ENCODE data around the gene CSHL1. TPM values are rescaled to one million over a fixed set of nuclear protein-coding genes. Genes with fewer than 3 reads are reported as not detected.
"Not testable (repeated sequence)": the region's sequence is repeated elsewhere in the genome, so short reads cannot be mapped to it uniquely, and the experiment has no call there.

Gene CSHL1
- total RNA-seq, 2 donors from 2014 or later, result not detected

DNA sequence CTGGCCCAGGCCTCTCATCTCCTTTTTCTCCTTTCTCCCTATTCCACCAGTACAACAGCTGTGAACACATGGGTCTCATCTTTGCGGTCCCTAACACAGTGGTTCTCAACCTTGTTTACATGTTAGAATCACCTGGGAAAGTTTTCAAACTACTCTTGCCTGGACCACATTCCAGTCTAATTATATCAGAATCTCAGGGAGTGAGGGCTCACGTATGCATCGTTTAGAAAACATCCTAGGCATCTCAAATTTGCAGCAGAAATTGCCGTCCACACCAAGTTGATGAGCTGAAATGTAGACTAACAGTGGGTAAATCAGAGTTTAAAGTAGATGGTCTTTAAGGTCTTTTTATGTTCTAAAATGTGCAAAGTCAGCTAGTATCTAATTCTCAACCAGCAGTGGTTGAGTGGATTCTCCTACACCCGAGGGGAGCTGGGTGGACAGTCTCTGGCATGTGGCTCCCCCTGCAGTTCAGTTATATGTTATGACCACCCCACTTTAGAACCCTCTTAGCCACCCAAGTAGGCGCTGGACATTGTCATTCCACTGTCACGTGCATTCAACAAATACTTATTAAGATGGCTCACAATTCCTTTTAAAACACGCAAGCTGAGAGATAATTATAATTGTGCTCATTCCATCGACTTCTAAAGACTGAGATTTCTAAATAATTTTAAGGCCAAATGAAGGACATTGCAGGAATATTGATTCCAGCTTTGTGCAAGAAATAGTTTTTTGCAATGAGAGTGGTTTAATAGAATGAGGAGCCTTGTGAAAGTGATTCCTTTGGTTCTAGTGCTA lies 41.4 kb downstream of the CSHL1 start:
- H3K27ac Mint-ChIP-seq; H3K4me1 ChIP-seq (ENCODE audit: control insufficient read depth, insufficient read depth, low read length); H3K4me3 ChIP-seq (ENCODE audit: low read length); H3K27ac ChIP-seq (ENCODE audit: low read depth, low read length); H3K27me3 Mint-ChIP-seq (ENCODE audit: insufficient read depth); H3K9ac ChIP-seq (ENCODE audit: extremely low read depth, low read length, poor library complexity, severe bottlenecking); H3K4me3 Mint-ChIP-seq; H3K36me3 ChIP-seq (ENCODE audit: control insufficient read depth, insufficient read depth, low read length); H3K9me3 Mint-ChIP-seq; H3K27me3 ChIP-seq (ENCODE audit: control insufficient read depth, insufficient read depth, low read length, poor library complexity, severe bottlenecking); H3K9me3 ChIP-seq (ENCODE audit: control insufficient read depth, low read length); H3K4me1 Mint-ChIP-seq; H3K36me3 Mint-ChIP-seq (ENCODE audit: low read depth); DNase-seq: not testable (repeated sequence)
- 84 to 85% methylated on average over 5 to 8 of the region's 9 CpGs for WGBS, 2 experiments (ENCODE audit: insufficient coverage in 1 of 2, insufficient read length in 1 of 2)
- TF ChIP-seq, protein P1, sequence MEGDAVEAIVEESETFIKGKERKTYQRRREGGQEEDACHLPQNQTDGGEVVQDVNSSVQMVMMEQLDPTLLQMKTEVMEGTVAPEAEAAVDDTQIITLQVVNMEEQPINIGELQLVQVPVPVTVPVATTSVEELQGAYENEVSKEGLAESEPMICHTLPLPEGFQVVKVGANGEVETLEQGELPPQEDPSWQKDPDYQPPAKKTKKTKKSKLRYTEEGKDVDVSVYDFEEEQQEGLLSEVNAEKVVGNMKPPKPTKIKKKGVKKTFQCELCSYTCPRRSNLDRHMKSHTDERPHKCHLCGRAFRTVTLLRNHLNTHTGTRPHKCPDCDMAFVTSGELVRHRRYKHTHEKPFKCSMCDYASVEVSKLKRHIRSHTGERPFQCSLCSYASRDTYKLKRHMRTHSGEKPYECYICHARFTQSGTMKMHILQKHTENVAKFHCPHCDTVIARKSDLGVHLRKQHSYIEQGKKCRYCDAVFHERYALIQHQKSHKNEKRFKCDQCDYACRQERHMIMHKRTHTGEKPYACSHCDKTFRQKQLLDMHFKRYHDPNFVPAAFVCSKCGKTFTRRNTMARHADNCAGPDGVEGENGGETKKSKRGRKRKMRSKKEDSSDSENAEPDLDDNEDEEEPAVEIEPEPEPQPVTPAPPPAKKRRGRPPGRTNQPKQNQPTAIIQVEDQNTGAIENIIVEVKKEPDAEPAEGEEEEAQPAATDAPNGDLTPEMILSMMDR (conservative IDR thresholded peaks at IDR 0.05), result peak; percentile 66

DNA sequence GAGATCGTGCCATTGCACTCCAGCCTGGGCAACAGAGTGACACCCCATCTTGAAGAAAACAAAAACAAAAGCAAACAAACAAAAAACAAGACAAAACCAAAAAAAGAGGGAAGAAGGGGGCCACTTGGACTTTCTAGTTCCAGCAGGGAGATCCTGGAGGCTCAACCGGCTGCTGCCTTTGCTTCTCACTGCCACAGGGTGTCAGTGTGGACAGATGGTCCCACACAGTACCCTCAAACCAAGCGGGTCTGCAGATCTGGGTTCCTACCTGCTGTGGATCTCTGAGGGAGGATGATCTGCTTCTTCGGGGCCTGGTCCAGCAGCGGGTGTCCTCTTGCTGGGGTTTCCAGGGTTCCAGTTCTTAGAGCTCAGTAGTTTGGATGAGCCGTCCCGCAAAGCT lies 44.4 kb downstream of the CSHL1 start:
- H3K36me3 Mint-ChIP-seq (ENCODE audit: low read depth); H3K4me3 ChIP-seq (ENCODE audit: low read length); H3K4me1 Mint-ChIP-seq; H3K27me3 ChIP-seq (ENCODE audit: control insufficient read depth, insufficient read depth, low read length, poor library complexity, severe bottlenecking); H3K4me1 ChIP-seq (ENCODE audit: control insufficient read depth, insufficient read depth, low read length); H3K9me3 ChIP-seq (ENCODE audit: control insufficient read depth, low read length); H3K27ac Mint-ChIP-seq; H3K36me3 ChIP-seq (ENCODE audit: control insufficient read depth, insufficient read depth, low read length); H3K27me3 Mint-ChIP-seq (ENCODE audit: insufficient read depth); H3K9me3 Mint-ChIP-seq; H3K27ac ChIP-seq (ENCODE audit: low read depth, low read length); H3K9ac ChIP-seq (ENCODE audit: extremely low read depth, low read length, poor library complexity, severe bottlenecking); H3K4me3 Mint-ChIP-seq: not testable (repeated sequence)
- WGBS, 2 experiments (ENCODE audit: insufficient coverage in 1 of 2, insufficient read length in 1 of 2), result 60 to 82% methylated on average over 1 to 5 of the region's 7 CpGs
- TF ChIP-seq, protein P1 (conservative IDR thresholded peaks at IDR 0.05), result peak; percentile 26
- peak; percentile 82 for DNase-seq

Other genes starting within 250 kb of the CSHL1 start
- 100 to 1,000 TPM in 1 of 2 donors, 10 to 100 TPM in 1; 97.5 to 111 TPM for gene LIMD2, start 211.1 kb downstream of the CSHL1 start, total RNA-seq
- gene STRADA, start 169.5 kb downstream of the CSHL1 start, total RNA-seq, result 10 to 100 TPM; 49.7 to 73.1 TPM
- 10 to 100 TPM; 57.3 to 65.7 TPM for gene CCDC47, start 137.7 kb downstream of the CSHL1 start, total RNA-seq
- 100 to 1,000 TPM; 154 to 171 TPM for gene DDX42, start 137.1 kb downstream of the CSHL1 start, total RNA-seq
- 100 to 1,000 TPM; 137 TPM for gene PSMC5, start 83.8 kb downstream of the CSHL1 start, total RNA-seq
- 10 to 100 TPM; 58.5 to 72.3 TPM for gene FTSJ3, start 83.6 kb downstream of the CSHL1 start, total RNA-seq
- 10 to 100 TPM; 68.8 to 82.1 TPM for gene SMARCD2, start 68.6 kb downstream of the CSHL1 start, total RNA-seq
- gene CSH2, start 37.6 kb downstream of the CSHL1 start, total RNA-seq, result under 1 TPM in 1 of 2 donors, not detected in 1; 0.57 TPM
- gene GH2, start 29.3 kb downstream of the CSHL1 start, total RNA-seq, result under 1 TPM; 0.42 to 0.49 TPM
- under 1 TPM in 1 of 2 donors, not detected in 1; 0.64 TPM for gene CSH1, start 14.7 kb downstream of the CSHL1 start, total RNA-seq
- gene GH1, start 7.6 kb upstream of the CSHL1 start, total RNA-seq, result not detected
- under 1 TPM; 0.35 to 0.44 TPM for gene CD79B, start 21.1 kb upstream of the CSHL1 start, total RNA-seq
- 1 to 10 TPM; 3.9 to 4.4 TPM for gene SCN4A, start 61.7 kb upstream of the CSHL1 start, total RNA-seq
- 1 to 10 TPM; 3.3 to 6.1 TPM for gene PRR29, start 87.1 kb upstream of the CSHL1 start, total RNA-seq
- gene ICAM2, start 109.4 kb upstream of the CSHL1 start, total RNA-seq, result under 1 TPM in 1 of 2 donors, not detected in 1; 0.75 TPM
- 10 to 100 TPM in 1 of 2 donors, 1 to 10 TPM in 1; 9.0 to 13.7 TPM for gene ERN1, start 218.9 kb upstream of the CSHL1 start, total RNA-seq

Measured in endodermal cell (in vitro differentiated cells).